AG09319 (cell line): ENCODE results near the gene PLD5.

Experiments used
- DNase-seq: peaks from one replicate; pipeline ENCODE4 v3.0.0-alpha.2; 2010; ENCODE audit warnings: low read depth; ENCODE audit errors: extremely low read depth
- CTCF ChIP-seq: IDR thresholded peaks from 2 replicates; pipeline ENCODE4 v1.5.1; 2011; ENCODE audit warnings: low read depth, mild to moderate bottlenecking, inconsistent platforms, low read length, moderate library complexity

Gene PLD5

GRCh38 chr1:242146652-242147051, 377.8 kb downstream of the PLD5 start:
- DNase-seq = no peak
- TF ChIP-seq CTCF = no peak

GRCh38 chr1:242140836-242141235, 383.7 kb downstream of the PLD5 start:
- DNase-seq = no peak
- no peak for TF ChIP-seq CTCF

- no peak for DNase-seq
- no peak for TF ChIP-seq CTCF
Observed at GRCh38 chr1:242139986-242140385, 384.5 kb downstream of the PLD5 start.

GRCh38 chr1:242139442-242139841, 385.1 kb downstream of the PLD5 start:
- TF ChIP-seq CTCF = no peak
- no peak for DNase-seq

- TF ChIP-seq CTCF = no peak
- no peak for DNase-seq
Observed at GRCh38 chr1:242133796-242134195, 390.7 kb downstream of the PLD5 start.

GRCh38 chr1:242133351-242133750, 391.1 kb downstream of the PLD5 start:
- no peak for TF ChIP-seq CTCF
- no peak for DNase-seq

- no peak for TF ChIP-seq CTCF
- DNase-seq = no peak
Observed at GRCh38 chr1:242132121-242132817, 392.2 kb downstream of the PLD5 start.
